ENCODE data around the gene ZNF362. TPM values are rescaled to one million over a fixed set of nuclear protein-coding genes. Genes with fewer than 3 reads are reported as not detected.
"Not testable (repeated sequence)": the region's sequence is repeated elsewhere in the genome, so short reads cannot be mapped to it uniquely, and the experiment has no call there.

Gene ZNF362
- polyA plus RNA-seq, 3 donors = 47.4 to 53.7 (median 50.4) TPM

DNA sequence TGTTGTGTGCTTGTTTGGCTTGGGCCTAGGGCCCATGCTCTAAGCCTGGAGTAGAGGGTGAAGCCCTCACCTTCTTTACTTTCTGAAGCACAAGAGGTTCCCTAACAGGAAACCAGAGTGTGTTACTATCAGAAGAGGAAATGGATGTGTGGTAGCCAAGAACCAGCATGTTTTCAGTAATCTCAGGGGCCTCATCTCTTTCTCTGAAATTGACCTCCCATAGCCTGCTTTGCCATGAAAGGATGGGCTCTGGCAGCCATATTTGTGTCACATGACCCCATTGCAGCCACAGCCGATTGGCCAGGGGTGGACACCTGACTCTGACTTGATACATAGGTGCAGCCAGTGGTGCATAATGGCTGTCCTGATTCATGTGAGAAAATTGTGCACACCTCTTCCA lies 46.0 kb downstream of the ZNF362 start:
- no peak for DNase-seq (ENCODE audit: low read depth in 3 of 3, low spot score in 2 of 3)

DNA sequence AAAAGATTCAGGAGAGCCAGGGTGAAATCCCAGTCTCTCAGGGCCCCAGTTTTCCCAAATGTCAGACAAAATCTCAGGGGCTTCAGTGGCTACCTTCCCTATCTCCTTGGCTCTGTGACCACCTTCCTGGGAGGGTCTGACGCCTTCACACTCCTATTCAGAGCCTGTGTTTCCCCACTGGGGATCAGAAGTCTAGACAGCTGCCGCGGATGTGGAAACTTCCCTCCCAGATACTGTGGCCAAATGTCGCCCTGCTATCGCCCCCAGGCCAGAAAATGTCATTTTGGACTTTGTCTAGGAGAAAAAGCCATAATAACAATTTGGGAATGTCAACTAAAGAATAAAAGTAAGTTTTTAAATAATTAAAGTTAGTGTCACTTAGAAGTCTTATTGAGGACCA lies 48.7 kb downstream of the ZNF362 start:
- DNase-seq (ENCODE audit: low read depth in 3 of 3, low spot score in 2 of 3) = no peak

DNA sequence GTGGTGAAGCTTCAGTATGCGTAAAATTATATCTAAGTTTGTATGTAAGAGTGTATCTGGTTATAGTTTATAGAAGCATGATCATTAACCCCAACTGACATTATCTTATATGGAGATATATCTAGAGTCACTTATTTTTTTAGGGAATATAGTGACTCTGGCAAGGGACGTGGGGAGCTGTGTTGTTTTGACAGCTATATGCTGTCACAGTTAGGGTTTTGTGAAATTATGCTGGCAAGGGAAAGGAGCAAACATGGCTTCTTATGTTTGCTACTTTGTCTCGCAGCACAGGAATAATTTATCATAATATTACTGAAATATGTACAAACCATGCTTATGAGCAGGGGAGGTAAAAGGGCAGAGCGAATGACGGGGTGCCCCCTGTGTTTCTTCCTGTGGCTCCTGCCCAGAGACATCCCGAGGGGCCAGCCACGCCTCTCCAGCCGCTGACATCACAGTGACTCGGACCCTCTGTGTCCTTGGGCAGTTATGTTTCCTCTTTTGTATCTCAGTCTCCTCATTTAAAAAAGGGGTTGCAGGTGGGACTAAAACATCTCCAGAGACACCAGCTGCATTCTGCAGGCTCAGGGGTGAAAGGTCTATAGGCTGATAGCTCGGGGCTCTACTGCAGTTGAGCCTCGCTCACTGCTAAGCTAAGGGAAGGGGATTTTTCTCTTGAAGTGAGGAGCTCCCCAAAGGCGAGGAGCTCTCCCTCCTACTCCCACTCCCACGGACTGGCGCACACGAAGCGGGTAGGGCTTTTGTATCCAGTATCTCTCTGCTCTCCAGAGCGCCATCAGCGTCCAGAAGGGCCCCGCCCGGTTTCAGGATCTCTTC lies 49.7 kb downstream of the ZNF362 start:
- DNase-seq (ENCODE audit: low read depth in 3 of 3, low spot score in 2 of 3) = no peak

DNA sequence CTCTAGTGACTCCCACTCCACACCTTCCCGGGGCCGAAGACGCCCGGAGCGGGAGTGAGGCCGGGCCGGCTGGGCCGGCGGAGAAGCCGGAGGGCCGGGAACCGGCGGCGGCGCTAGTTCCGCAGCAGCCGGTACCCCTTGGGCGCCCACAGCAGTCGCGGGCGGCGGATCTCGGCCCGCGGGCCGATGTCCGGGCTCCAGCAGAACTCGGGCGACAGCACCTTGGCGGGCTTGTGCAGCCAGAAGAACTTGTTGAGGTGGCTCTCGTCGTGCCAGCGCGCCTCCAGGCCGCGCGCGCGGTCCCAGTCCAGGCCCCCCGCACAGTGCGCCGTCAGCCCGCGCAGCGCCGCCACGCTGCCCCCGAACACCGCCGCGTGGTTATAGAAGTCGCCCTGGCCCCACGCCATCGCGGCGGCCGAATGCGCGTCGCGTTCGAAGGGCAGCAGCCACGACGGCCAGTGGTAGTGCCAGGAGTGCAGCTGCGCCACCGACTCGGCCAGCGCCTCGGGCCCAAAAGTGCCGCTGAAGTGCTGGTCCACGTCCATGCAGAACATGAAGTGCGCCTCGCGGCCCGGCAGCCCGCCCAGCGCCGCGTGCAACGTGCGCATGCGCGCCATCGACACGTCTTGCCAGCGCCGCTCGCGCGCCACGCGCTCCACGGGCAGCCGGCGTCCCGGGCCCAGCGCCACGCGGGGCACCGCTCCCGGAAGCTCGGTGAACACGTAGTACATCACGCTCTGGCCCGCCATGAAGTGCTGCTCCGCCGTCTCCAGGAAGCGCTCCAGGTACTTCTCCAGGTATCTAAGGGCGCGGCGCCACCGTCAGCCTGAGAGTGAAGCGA lies 50.6 kb downstream of the ZNF362 start:
- no peak for DNase-seq (ENCODE audit: low read depth in 3 of 3, low spot score in 2 of 3)

DNA sequence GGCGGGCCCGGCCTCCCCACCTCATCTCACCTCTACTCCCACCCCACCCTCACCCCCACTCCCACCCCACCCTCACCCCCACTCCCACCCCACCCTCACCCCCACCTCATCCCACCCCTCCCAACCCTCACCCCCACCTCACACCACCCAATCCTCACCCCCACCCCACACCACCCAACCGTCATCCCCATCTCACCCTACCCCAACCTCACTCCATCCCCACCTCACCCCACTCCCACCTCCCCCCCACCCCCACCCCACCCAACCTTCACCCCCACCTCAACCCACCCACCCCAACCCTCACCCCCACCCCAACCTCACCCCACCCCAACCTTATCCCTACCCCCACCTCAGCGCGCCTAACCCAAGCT lies 51.2 kb downstream of the ZNF362 start:
- no peak for DNase-seq (ENCODE audit: low read depth in 3 of 3, low spot score in 2 of 3)

DNA sequence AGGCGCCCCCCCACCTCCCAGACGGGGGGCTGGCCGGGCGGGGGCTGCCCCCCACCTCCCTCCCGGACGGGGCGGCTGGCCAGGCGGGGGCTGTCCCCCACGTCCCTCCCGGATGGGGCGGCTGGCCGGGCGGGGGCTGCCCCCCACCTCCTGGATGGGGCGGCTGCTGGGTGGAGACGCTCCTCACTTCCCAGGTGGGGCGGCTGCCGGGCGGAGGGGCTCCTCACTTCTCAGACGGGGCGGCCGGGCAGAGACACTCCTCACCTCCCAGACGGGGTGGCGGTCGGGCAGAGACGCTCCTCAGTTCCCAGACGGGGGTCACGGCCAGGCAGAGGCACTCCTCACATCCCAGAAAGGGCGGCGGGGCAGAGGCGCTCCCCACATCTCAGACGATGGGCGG lies 53.1 kb downstream of the ZNF362 start:
- DNase-seq (ENCODE audit: low read depth in 3 of 3, low spot score in 2 of 3) = not testable (repeated sequence)

DNA sequence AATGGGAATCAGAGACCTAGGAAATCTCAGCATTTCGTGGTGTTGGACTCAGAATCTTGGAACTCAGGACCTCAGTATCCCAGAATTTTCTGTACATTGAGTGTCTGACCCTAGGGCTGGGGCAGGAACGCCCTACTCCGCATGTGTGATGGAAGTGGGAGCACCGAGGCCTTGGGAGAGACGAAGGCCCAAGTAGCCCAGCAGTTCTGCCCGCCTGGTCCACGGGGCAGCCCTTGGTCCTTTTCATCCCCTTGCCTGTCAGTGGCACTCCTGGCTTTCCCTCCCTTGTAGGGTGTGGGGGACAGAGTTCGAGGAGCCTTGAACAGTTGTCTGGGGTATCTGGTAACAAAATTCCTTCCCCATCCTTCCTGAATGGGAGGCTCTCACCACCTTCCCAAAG lies 54.4 kb downstream of the ZNF362 start:
- DNase-seq (ENCODE audit: low read depth in 3 of 3, low spot score in 2 of 3) = no peak

DNA sequence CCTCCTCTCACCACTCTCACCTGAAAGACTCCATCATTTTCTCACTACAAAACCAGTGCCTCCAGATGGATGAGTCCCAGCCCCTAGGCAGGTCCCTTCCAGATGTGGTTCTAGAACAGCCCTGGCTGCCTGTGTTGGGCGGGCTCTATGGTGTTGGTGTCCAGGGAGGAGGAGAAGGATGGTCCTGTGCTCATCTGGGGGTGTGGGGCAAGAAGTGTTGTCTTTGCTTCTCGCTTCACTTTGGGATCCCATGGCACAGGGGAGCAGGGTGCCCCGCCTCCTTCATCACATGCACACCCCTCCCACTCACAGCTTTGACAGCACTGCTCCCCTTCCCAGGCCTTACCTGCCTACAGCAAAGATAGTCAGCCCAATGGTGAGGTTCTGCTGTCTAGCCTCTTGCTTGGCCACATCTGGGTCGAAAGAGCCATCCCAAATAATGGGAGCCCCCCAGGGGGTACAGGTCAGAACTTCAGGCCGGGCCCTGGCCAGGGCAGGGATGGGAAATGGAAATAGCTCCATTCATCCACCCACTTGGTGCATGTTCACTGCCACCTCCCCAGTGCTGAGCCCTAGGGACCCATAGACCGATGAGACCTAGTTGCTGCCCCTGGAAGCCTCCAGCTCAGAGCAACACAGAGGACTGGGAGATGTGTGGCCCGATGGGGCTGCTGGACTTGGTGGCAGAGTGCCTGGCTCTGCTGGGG lies 55.6 kb downstream of the ZNF362 start:
- DNase-seq (ENCODE audit: low read depth in 3 of 3, low spot score in 2 of 3) = no peak

DNA sequence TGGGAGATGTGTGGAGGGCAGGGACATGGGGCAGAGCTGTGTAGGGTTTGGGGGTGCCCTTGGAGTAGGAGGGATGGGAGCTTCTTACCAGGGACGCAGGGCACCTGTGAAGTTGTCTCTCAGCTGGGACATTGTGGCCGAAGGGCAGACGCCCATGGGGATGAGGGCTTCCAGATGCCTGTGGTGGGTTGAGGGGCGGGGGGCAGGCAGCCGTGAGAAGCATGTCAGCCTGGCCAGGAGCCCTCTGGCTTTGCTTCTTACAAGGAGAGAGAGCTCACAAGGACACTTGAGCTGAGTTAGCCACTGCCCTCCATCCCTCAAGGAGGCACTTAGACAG lies 56.1 kb downstream of the ZNF362 start:
- DNase-seq (ENCODE audit: low read depth in 3 of 3, low spot score in 2 of 3) = no peak

DNA sequence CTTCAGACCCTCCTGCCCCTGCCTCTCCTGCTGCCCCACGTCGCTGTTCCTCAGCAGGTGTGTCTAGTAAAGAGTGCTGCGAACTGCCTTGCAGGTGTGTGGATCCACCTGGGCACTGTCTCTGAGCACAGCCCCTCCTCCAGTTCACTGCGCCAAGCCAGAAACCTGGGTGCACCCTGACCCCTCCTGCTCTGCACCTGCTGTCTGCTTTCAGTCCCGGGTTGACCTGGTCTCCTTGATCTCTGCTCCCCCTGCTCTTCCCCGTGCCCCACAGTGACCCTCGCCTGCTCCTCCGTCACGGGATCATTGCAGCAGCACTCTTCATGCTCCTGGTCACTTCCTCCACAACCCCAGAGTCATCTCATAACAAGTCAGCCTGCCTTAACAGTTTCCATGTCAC lies 58.1 kb downstream of the ZNF362 start:
- DNase-seq (ENCODE audit: low read depth in 3 of 3, low spot score in 2 of 3) = no peak

DNA sequence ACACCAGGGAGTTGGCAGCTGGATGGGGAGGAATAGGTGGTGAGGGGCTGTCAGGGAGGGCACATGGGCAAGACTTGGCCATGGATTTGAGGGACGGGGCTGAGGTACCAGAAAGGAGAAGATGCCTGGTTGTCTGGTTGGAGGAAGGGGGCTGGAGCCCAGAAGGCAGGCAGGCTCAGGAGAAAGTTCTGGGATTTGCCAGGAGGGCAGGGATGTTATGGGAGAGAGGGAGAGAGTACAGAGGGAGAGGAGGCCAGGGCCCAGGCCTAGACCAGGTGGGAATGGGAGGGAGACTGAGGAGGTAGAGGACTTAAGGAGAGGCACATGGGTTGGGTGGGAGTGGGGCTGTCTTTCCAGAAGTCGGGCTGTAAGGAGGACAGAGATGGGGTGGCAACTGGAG lies 60.3 kb downstream of the ZNF362 start:
- no peak for DNase-seq (ENCODE audit: low read depth in 3 of 3, low spot score in 2 of 3)

DNA sequence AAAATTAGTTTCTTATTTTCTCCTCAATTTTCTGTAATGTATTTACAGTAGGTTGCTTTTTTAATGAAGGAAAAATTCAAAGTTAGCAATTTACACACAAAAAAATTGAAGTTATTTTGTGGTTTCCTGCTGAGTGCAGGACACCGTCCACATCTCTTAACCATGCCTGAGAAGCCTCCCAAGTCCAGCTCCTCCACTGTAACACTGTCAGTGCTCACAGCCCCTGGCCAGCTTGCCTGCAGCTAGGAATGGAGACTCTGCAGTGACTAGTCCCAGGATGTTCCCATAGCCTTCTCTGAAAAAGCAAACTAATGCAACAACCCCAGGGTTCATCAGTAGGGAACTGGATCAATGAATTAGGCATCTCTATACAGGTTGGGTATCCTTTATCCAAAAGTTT lies 61.1 kb downstream of the ZNF362 start:
- no peak for DNase-seq (ENCODE audit: low read depth in 3 of 3, low spot score in 2 of 3)

DNA sequence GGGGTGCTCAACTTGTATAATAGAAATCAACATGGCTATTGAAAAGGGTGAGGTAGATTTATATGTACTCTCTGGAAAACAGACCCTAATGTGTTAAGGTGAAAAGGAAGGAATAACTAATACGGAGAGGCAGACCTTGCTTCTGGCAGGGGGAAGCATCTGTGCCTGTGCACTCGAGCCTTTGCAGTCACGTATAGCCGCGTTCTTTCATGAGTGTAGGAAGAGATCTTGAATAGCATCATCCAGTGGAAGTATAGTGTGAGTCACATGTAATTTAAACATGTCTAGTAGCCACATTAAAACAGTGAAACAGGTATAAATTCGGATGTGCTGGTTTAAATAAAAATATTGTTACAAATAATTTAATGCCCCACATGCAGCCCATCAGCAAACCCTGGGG lies 61.7 kb downstream of the ZNF362 start:
- DNase-seq (ENCODE audit: low read depth in 3 of 3, low spot score in 2 of 3) = no peak

DNA sequence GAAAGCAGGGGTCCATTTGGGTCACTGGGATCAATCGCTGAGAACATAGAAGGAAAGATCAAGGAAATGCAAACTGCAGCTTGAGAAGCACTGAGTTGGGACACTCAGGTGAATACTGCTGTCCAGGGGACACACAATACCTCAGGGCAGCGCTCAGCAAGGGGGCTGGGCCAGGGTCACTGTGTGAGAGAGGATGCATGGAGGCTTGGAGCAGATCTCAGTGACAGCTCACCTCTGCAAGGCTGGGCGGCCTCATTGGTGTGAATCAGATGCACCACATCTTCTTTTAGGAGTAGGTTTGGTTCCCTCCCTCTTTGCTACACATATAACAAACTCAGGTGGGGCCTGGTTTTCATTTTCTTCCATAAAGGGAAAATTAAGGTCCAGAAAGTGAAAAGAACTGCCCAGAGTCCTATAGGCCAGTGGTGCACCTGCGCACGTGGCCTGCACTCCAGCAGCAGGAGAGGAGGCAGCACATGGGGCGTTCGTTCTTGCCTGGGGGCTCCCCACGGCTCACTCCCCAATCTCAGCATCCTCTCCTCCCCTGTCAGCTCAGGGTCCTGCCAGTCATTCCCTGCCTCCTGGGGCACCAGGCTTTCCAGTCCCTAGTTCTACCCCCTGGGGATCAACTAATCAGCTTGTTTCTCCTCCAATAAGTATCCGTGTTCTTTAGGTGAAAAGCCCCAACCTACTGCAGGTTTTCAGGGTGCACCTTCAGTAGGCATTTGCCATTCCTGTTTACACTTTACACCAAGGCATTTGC lies 63.1 kb downstream of the ZNF362 start:
- DNase-seq (ENCODE audit: low read depth in 3 of 3, low spot score in 2 of 3) = no peak

DNA sequence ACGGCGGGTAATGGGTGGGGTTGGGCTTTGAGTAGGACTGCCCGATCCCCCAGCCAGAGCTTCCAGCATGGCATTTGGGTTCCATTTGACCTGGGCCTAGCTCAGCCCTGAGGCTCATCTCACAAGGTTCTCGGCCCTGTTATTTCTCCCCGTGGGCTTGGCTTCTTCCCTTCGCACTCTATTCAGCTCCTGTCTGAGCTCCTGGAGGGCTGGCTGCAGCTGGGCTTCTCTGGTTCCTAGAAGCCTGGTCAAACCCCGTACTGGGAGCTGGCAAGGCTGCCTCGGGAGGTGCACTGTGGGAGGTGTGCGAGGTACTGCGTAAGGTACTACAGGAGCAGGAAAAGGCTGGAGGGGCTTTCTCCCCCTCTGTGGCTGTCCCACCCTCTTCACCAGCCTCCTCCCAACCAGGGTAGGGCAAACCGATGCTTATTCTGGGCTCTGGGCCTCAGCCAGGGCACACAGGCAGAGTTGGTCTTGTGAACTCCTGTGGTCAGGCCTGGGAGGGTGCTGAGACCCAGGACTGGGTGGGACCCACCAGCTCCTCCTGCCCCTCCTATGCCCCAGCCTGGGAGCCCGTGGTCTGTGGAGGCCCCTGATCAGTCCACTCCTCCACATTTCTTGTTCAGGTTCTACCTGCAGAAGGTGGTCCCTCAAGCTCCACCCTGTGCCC lies 63.8 kb downstream of the ZNF362 start:
- DNase-seq (ENCODE audit: low read depth in 3 of 3, low spot score in 2 of 3) = no peak

DNA sequence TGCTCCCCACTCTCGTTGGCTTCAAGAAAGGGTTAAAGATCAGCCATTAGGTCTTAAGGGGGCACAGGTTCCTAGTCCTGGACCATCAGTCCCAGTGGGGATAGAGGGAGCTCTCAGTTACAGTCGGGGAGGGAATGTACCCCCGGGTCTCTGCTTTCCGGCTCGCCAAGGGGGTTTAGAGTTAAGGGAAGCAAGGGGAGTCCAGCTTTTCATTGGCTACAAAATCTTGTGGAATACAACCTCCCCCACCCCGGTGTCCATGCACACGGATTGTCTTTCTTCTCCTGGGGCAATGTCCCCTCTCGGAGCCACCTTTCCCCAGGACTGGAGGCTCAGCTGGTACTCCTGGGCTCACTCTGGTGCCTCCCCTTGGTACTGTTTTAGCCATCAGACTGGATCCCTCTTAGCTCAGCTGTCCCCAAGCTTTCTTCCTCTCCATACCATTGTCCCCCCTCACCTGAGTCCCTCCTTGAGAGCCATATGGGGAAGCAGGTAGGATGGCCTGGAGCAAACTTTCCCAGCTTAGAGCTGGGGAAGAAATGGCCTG lies 64.4 kb downstream of the ZNF362 start, which contains the start of gene A3GALT2:
TSS of gene A3GALT2 (minus strand) at position 480 of the 547 bp plus-strand sequence. CDS start at position 480, 0 bp downstream.
- DNase-seq (ENCODE audit: low read depth in 3 of 3, low spot score in 2 of 3) = no peak

DNA sequence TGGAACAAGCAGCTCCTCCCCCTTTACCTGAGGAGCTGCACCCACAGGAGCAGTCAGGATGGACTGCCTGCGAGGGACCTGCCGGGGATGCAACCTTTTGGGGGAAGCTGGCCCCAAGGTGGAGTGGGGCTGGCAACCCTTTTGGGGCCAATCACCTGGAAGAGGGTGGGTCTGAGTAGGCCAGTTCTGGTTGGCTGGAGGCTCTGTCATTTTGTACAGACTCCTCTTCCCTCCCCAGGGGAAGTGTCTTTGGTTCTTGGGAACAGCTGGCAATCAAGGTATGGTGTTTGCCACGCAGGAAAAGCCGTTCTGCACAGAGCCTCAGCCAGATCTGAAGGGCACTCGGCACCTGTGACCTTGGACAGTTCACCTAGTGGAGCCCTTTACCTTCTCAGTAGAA lies 64.9 kb downstream of the ZNF362 start:
- DNase-seq (ENCODE audit: low read depth in 3 of 3, low spot score in 2 of 3) = no peak

DNA sequence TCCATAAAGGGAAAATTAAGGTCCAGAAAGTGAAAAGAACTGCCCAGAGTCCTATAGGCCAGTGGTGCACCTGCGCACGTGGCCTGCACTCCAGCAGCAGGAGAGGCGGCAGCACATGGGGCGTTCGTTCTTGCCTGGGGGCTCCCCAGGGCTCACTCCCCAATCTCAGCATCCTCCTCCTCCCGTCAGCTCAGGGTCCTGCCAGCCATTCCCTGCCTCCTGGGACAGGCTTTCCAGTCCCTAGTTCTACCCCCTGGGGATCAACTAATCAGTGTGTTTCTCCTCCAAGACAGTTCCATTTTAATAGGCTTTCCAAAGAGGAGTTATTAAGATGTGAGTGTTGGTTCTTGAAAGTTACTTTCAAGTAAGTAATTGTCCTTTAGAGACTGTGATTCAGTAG lies 65.8 kb downstream of the ZNF362 start:
- no peak for DNase-seq (ENCODE audit: low read depth in 3 of 3, low spot score in 2 of 3)

DNA sequence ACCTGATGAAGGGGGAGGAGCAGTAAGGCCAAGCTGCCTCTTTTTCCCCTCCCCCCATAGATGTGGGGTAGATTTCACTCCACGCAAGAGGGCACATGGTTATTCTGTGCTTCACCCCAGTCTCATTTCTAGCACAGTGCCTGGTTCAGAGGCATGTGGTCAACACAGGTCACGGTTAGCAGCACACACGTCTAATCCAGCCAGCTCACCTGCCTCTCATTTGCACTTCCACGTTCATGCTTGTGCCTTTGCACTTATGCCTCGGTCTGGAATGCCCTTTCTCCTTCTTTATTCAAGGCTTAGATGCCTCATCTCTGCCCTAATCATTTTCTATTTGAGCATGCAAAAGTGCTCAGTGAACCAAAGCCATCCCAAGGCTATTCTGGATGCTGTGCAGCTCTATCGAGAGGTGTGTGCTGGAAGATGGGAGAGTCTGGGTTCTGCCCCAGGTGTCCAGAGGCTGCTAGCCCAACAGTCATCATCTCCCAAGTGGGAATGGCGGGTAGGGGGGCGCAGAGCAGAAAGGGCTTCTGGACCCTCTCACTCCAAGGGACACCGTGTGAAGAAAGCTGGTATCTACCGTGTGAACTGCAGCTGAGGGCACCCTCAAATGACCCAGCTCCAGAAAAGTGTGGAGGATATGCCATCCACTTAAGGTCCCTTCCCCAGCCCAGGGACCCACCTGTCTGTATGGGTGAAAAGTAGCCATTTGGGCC lies 66.7 kb downstream of the ZNF362 start:
- no peak for DNase-seq (ENCODE audit: low read depth in 3 of 3, low spot score in 2 of 3)

Data from right renal cortex interstitium (tissue), 3 donors.